Measurements from ENCODE around the gene RBBP4.

RBBP4 gene

DNA sequence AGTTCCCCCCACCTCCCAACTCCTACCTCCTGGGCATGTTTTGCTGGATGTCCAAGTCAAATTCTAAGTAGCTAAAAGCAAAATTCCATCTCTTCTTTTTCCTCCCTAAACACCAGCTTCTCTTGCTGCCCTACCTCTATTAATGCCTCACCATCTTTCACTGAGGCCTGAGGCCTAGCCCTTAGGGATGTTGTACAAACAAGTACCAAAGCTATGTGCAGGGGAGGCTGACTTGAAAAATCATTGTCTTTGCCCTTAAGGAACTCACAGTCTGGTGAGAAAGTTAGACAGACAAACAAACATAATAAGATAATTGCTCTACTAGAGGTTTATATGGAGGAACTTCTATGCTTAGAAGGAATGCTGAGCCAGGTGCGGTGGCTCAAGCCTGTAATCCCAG, 76.9 kb downstream of the RBBP4 start:
- no peak for DNase-seq

DNA sequence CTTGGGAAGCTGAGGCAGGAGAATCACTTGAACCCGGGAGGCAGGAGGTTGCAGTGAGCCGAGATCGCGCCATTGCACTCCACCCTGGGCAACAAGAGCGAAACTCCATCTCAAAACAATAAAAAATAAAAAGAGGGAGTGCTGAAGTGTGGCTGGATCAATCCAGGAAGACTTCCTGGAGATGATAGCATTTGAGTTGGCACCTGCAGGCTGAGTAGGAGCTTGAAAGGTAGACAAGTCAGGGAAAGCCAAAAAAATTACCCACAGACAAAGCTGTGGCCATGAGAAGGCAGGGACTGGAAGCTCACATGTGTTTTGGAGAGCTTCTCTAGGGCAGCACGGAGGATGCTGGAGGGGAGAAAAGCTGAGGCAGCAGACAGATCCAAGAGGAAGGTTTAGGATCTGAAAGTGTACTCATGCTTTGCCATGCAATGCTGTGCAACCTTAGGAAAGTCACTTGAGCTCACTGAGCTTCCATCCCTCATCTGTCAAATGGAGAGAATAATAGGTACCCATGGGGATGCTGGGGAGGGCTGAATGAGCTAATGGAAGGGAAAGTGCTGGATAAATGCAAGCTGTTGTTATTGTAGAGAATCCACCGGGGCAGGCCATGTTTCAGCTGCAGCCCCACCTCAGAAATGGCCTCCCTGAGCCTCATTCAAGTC, 77.5 kb downstream of the RBBP4 start:
- DNase-seq, result no peak

- DNase-seq, result no peak
Observed at GRCh38 chr1:32729254-32730046, 78.4 kb downstream of the RBBP4 start.

GRCh38 chr1:32733582-32734321, 82.7 kb downstream of the RBBP4 start:
- DNase-seq, result peak; percentile 37

Data from SHP77 treated with DMSO at 0.1 percent for 48 hours (cell line).